GM18499 (cell line): Measurements from ENCODE around the gene TMEM176A.
"Not testable (repeated sequence)": the region's sequence is repeated elsewhere in the genome, so short reads cannot be mapped to it uniquely, and the experiment has no call there.

Experiments
- ATAC-seq: cut with Tn5 transposase; IDR thresholded peaks from one replicate; pipeline ENCODE4 v1.9.1; 2021; ENCODE audit warnings: moderate number of reproducible peaks; ENCODE audit not compliant: insufficient read depth, unreplicated experiment

Gene TMEM176A, protein sequence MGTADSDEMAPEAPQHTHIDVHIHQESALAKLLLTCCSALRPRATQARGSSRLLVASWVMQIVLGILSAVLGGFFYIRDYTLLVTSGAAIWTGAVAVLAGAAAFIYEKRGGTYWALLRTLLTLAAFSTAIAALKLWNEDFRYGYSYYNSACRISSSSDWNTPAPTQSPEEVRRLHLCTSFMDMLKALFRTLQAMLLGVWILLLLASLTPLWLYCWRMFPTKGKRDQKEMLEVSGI

DNA sequence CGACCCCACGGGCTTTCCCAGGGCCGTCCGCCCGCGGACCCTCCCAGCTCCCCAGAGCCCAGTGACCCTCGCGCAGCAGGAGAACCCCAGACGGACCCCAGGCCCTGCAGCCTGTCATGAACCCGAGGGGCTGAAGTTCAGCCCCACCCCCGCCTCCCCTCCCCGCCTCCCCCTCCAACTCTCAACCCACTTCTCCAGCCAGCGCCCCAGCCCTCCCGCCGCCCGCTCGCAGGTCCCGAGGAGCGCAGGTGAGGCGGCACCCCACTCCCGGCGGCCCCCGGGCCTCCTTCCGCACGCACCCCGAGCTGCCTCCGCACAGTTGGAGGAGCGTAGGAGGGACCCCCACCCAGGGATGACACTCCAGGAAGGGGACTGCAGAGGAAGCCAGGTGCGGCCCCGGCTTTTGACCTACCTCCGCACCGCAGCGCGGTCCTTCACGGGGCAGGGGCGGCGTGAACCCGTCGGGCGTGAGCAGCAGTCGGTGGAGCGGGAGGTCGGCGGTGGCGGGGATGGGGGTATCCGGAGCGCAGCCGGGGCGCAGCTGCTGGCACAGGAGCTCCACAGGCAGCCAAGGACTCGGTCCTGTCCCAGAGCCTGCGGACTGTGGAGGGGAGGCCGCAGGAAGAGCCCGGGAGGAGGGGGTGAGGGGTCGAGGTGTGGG is at the start of gene TMEM176A:
TSS of gene TMEM176A (plus strand) at position 189 of the 661 bp plus-strand sequence. CDS start 782 bp downstream, outside the sequence.
- ATAC-seq: no peak

DNA sequence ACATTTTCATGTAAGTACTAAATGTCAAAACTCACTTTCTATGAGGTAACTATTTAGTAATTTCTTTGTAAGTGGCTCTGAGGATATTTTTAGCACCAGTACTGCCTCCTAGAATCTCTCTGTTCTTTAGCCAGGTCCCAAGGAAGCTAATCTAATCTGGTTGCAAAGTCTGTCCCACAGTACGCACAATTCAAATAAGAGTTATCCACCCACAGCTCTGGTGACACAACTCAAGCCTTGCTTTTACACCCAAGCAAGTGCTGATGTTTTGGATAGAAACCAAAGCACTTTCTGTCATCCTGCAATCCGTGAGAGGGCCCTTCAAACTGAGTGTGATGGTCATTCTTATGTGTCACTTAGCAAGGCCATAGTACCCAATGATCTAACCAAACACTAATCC is 48.9 kb upstream of the TMEM176A start:
- no peak for ATAC-seq

DNA sequence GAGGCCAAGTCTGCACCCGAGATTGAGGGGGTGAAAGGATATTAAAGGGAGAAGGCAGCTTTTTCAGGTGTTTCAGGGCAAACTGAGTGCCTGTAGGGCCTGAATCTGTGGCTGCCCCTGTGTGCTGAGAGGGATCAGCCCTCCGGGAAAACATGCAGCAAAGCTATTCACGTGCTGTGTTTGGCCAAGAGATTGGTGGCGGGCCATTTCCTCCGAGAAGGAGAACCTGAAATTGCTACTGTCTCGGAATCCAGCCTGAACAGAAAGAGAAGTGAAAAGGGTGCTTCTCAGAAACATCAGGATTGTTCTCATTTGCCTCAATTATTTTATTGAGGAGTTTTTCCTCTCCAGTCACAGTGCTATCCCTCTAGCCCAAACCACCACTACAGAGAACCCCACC is 47.3 kb upstream of the TMEM176A start:
- no peak for ATAC-seq

DNA sequence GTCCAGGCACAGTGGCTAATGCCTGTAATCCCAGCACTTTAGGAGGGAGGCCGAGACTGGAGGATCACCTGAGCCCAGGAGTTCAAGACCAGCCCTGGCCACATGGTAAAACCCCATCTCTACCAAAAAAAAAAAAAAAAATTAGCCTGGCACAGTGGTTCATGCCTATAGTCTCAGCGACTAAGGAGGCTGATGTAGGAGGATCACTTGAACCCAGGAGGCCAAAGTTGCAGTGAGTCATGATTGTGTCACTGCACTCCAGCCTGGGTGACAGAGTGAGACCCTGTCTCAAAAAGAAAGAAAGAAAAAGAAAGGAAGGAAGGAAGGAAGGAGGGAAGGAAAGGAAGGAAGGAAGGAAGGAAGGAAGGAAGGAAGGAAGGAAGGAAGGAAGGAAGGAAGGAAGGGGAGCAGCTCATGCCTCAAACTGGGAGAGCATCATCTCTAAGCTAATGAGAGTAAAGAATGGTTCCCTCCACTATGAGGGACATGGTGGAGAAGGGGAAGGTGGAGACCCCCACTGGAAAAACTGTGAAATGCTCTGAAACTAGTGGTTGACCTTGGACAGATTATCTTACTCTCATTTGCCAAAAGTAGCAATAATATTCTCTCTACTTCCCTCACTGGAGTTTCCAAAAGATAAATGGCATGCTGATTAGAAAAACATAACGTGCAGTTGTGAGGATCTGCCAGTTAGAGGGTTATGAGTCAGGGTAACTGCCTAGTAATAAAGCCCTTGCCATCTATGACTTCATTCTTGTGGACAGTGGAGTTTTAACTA is 46.6 kb upstream of the TMEM176A start:
- no peak for ATAC-seq

DNA sequence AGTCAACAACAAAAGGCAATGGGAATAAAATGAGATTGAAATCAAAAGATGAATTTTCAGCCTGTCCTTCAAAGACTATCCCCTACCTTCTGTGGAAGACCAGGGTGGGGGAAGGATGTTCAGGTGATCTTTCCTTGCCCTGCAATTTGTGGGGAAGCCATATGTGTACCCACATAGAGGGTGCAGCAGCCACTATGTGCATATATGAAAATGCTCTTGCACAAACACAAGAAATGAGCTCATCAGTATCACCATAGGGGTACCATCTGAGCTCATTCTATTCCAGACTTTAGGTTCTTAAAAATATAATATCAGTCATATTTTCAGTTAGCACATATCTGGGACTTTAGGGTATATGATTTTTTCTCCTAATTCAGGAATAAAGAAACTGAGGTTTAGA is 45.6 kb upstream of the TMEM176A start:
- ATAC-seq: no peak

DNA sequence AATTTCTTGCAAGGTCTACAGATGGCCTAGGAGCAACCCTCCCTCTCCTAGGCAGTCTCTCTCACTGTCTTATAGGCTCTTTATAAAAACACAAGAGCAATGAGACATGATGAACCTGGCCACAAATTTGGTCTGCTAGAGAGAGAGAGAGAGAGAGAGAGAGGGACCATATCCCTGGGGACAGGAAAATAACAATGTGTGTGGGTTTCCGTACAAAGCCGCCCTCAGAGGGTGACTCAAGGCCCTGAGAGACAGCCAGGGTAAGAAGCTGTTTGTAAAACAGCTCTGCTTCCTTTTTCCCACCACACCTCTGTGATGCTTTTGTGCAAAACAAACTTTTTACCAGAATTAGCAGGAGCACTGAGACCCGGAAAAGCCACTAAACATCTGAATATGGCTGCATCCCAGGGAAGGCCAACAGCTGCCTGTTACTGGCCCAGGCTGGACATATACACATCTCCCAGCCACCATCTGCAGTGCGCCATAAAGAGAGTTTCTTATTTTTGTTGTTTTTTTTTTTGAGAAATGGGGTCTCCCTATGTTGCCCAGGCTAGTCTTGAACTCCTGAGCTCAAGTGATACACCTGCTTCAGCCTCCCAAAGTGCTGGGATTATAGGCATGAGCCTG is 45.0 kb upstream of the TMEM176A start:
- no peak for ATAC-seq

DNA sequence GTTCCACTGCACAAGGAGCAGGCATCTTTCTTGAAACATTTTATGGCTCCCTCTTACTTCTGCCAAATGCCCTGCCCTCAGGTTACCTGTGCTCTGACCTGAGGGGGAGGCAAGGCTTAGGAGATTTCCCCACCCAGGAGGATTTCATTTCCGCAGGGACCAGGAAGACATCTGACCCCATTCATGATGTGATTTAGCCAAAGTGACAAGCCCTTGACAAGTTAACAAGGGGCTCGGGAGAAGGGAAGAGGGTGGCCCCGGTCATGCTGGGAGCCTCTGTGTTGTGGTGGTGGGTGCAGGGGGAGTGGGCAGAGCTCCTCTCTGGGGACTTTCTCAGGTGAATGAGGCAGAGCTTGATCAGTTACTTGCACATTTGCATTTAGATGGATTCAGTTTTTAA is 44.4 kb upstream of the TMEM176A start:
- ATAC-seq: no peak

DNA sequence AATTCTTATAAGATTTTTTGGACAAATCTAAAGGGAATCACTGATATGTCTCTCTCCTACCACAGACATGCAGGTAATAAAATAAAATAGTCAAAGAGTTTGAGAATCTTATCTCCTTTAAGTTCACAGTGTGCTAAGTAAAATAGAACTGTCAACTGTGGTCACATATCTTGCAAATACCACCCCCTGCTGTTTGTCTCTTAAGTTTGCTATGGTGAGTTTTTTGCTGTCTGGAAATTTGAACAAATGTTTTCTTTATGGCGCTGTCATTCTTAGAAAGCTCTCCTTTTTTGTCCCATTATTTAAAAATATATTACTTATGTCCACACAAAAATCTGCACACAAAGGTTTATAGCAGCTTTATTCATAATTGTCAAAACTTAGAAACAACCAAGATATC is 43.7 kb upstream of the TMEM176A start:
- ATAC-seq: no peak

DNA sequence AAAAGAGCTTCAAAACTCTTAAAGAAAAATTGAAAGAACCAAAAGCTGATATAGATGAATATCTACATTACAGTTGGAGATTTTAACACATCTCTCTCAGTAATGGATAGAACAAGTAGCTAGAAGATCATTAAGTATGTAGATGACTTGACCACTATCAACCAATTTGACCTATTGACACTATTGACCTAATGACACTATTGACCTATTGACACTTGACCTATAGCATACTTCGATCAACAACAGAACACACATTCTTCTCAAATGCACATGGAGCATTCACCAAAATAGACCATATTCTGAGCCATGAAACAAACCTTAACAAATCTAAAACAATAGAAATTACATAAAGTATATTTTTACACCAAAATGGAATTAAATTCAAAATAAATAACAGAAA is 41.1 kb upstream of the TMEM176A start:
- ATAC-seq: no peak

DNA sequence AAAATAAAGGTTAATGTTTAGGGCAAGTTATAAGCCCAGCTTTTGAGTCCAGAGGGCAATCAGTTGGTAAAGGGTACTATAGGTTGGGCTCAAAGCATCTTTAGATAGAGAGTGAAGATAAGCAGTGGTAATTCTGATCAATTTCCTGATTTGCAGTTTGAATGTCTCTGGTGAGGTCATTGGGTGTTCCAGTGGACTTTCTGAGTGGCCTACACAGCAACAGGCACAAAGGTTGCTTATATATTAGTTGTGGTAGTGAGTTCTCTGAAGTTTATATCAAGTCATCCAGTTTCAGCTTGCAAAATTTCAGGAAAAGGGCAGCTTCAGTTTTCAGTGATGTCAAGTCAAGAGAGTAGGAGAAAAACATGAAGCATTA is 34.2 kb upstream of the TMEM176A start:
- ATAC-seq: no peak

DNA sequence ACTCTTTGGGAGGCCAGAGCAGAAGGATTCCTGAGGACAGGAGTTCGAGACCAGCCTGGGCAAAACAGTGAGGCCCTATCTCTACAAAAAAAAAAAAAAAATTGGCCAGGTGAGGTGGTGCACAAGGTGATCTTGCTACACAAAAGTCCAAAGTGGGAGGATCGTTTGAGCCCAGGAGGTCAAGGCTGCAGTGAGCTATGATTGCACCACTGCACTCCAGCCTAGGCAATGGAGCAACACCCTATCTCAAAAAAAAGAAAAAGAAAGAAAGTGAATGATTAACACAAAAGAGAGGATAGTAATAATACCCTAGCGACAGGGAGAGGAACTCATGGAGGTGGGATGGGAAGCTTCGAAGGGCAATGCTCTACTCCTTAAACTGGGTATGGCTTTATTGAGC is 30.8 kb upstream of the TMEM176A start:
- ATAC-seq: no peak

DNA sequence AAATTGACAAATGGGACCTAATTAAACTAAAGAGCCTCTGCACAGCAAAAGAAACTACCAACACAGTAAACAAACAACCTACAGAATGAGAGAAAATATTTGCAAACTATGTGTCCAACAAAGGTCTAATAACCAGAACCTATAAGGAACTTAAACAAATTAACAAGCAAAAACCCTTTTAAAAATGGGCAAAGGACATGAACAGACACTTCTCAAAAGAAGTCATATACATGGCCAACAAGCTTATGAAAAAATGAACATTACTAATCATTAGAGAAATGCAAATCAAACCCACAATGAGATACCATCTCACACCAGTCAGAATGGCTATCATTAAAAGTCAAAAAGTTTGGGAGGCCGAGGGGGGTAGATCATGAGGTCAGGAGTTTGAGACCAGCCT is 26.4 kb upstream of the TMEM176A start:
- ATAC-seq: not testable (repeated sequence)

DNA sequence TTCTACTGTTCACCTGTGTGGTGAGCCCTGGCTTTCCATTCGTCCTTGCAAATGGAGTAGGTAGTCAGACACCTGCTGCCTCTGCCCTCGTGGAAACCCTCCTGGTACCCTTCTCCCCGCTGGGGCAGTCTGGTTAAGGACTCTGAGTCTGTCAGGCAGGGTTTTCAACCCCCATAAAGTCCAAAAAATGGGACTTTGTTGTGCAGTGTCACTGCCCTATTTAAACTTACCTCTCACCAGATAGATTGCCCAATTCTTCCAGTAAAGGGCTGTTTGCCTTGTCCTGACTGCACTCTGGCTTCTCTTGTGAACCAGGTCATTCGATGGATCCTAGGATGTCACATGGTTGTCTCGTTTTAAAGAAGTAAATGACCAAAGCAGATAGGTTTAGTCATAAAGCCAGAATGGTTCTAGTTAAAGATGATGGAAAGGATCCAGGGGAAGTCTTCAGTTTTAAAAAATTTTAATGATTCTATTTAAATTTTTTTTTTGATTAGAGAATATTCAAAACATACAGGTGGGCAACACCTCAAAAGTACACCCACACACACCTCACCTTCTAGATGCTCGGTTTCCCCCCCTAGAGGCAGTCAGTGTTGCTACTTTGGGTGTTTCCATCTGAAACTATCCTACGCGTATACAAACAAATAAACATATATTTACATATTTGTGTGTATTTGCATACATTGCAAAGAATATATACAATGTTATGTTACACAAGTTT is 22.4 kb upstream of the TMEM176A start:
- no peak for ATAC-seq

DNA sequence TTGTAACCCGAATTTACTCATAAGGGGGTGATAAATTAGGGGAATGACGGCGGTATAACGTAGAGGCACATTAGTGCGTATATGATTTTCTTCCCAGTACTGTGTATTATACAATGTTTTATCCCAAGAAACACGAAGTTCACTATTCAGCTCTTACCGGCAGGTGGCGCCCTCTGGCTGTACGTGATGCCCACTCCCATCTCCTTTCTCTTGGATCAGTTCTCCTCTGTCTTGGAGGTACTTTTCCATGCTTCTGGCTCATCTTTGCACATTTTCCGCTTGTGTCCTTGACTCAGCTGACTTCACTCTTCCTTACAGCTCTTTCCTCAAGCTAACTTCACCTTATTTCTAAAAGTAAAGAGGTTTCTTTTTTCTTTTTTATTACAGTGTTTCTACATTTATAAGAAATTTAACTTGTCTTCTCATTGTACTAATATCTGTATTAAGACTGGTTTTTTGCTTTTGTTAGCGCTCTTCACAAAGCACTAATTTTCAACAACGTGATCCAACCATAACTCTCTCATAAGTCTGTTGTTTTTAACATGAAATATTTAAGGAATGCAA is 21.7 kb upstream of the TMEM176A start:
- no peak for ATAC-seq

DNA sequence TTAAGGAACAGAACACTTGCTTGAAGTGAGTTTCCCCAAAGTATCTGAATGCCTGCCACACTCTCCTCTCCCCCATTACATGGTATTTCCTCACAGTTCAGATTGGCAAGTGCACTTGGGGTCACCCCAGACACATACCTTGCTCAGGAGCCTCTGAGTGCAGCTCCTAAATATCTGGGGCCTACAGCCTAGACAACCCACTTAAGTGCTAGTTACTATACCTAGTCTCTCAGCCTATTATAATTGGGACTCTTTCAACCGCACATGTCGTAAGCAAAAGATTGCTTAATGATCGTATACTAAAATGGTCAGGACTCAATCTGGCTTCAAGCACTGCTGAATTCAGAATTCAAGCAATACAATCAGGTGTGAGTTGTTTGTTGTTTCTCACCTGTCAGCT is 20.3 kb upstream of the TMEM176A start:
- ATAC-seq: no peak

DNA sequence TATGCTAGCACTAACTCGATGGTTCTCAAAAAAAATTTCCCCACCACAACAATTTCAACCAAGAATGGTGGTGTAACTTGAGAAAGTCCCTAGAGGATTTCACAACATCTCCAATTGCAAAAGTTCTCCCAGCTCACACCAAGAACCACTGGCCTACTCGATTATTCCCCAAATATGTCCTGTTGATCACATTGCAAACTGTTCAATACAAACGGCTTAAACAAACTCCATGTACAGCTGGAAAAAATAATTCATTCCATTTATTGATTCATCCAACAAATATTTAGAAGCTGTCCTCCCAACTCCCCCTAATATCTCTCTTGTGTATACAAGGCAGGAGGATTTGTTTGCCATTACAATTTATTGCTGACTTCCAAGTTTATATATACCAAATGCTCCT is 19.5 kb upstream of the TMEM176A start:
- no peak for ATAC-seq

DNA sequence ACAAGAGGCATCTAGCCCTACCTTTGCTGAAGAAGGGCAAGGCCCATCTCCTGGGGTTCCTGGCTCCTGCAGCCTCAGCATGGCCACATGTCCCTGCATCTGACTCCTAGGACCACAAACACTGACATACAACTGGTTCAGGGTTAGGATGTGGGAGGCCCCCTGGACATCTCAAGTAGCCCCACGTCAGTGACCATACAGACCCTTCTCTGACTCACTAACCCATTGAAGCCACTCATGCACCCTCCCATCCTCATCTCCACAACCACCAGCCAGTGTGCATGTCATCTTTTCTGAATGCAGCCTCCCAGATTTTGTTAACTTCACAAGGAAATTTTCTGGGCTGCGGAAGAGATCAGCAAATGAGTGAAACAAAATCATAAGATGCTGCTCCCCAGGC is 18.6 kb upstream of the TMEM176A start:
- no peak for ATAC-seq

DNA sequence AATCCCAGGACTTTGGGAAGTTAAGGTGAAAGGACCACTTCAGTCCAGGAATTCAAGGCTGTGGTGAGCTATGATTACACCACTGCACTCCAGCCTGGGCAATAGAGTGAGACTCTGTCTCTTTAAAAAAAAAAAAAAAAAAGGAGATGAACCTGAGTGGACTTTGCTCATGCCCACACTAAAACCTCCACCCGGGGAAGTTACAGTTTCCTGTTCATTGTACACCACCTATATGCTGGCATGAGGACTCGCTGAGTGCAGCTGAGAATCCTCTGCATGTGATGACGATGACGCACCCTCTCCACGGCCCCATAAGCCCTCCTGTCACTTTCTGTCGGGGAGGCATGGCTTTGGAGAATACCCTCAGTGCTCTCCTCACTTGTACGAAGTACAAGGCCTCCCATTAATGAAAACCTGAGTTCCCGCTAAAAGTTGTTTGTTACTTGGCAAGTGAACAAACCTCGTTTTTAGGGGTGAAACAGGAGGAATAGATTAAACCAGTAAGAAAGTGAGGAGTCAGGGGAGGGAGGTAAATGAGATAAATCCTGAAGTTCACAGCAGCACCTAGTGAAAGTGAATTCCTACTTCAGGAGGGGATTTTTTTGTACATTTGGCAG is 16.3 kb upstream of the TMEM176A start:
- no peak for ATAC-seq

DNA sequence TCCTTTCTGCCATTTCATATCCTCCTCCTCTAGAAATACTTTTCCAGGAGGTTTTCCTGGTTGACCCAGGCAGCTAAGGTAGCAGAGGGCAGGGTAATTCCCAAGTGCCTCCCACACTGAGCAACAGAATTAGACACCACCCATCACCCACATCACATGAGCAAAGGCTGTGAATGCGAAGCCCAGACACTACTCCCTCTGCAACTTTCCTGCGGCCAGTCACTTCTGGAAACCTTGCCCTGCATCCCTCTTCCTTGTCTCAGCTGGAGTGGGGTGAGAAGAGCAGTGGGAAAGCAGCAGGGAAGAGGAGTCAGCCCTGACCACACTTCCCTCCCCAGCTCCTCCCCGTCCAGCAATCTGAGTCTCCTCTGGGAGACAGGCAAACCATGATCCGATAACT is 15.6 kb upstream of the TMEM176A start:
- no peak for ATAC-seq
